Activated T-helper 9 cell treated with anti-CD3 and anti-CD28 coated beads, Interleukin-2, amount 50 U/mL, for 16 hours (primary cell): ENCODE data around the gene ZNF436.
A peak's percentile ranks its signal among the peaks of the same experiment; 100 is the strongest.

Experiments used
- DNase-seq: peaks from one replicate; pipeline ENCODE4 v3.0.0-alpha.2; 2020; ENCODE audit warnings: low read depth

The ZNF436 gene

GRCh38 chr1:23369335-23370013 lies at the start of gene ZNF436:
Gene ZNF436, minus strand, starts transcription at chr1:23369836. Its CDS starts 1,831 bp downstream, at chr1:23368005.
- DNase-seq: no peak

- no peak for DNase-seq
Observed at GRCh38 chr1:23419180-23419579, 49.5 kb upstream of the ZNF436 start.

- no peak for DNase-seq
Observed at GRCh38 chr1:23417570-23417969, 47.9 kb upstream of the ZNF436 start.

- DNase-seq: no peak
Observed at GRCh38 chr1:23416964-23417363, 47.3 kb upstream of the ZNF436 start.

- DNase-seq: no peak
Observed at GRCh38 chr1:23408797-23409290, 39.2 kb upstream of the ZNF436 start.

GRCh38 chr1:23407016-23407630 lies 37.5 kb upstream of the ZNF436 start:
- no peak for DNase-seq

GRCh38 chr1:23405946-23406345 lies 36.3 kb upstream of the ZNF436 start:
- DNase-seq: no peak

GRCh38 chr1:23403735-23404486 lies 34.3 kb upstream of the ZNF436 start:
- DNase-seq: peak; percentile 70

- DNase-seq: no peak
Observed at GRCh38 chr1:23403355-23403734, 33.7 kb upstream of the ZNF436 start.

- DNase-seq: no peak
Observed at GRCh38 chr1:23403038-23403336, 33.4 kb upstream of the ZNF436 start.

- DNase-seq: no peak
Observed at GRCh38 chr1:23402286-23403037, 32.8 kb upstream of the ZNF436 start.

- no peak for DNase-seq
Observed at GRCh38 chr1:23401313-23401712, 31.7 kb upstream of the ZNF436 start.

- no peak for DNase-seq
Observed at GRCh38 chr1:23400324-23401114, 30.9 kb upstream of the ZNF436 start.

GRCh38 chr1:23399229-23399628 lies 29.6 kb upstream of the ZNF436 start:
- no peak for DNase-seq

- no peak for DNase-seq
Observed at GRCh38 chr1:23397908-23398307, 28.3 kb upstream of the ZNF436 start.

GRCh38 chr1:23396380-23396779 lies 26.7 kb upstream of the ZNF436 start:
- no peak for DNase-seq

- no peak for DNase-seq
Observed at GRCh38 chr1:23395849-23396248, 26.2 kb upstream of the ZNF436 start.

- DNase-seq: no peak
Observed at GRCh38 chr1:23395154-23395724, 25.6 kb upstream of the ZNF436 start.

- no peak for DNase-seq
Observed at GRCh38 chr1:23394684-23395083, 25.0 kb upstream of the ZNF436 start.

GRCh38 chr1:23394181-23394580 lies 24.5 kb upstream of the ZNF436 start:
- DNase-seq: no peak

- DNase-seq: no peak
Observed at GRCh38 chr1:23393706-23394105, 24.1 kb upstream of the ZNF436 start.
